Mesendoderm (in vitro differentiated cells): ENCODE results near the gene RASGRF1.
A peak's percentile ranks its signal among the peaks of the same experiment; 100 is the strongest.

Experiments
- DNase-seq: peaks from one replicate; pipeline ENCODE4 v3.0.0; 2013
- H2AK5ac ChIP-seq: 2 replicates; pipeline ENCODE4 v1.6.1; 2013; ENCODE audit warnings: low read length, inconsistent platforms
- H2BK120ac ChIP-seq: 2 replicates; pipeline ENCODE4 v1.6.1; 2013; ENCODE audit warnings: low read depth, mild to moderate bottlenecking, low read length, moderate library complexity, mixed read lengths
- H2BK15ac ChIP-seq: replicated peaks from 2 replicates; pipeline ENCODE4 v1.6.1; 2013; ENCODE audit warnings: low read depth, mild to moderate bottlenecking, moderate library complexity
- H2BK5ac ChIP-seq: 2 replicates; pipeline ENCODE4 v1.6.1; 2013; ENCODE audit warnings: low read length, inconsistent platforms
- H3K18ac ChIP-seq: 2 replicates; pipeline ENCODE4 v1.6.1; 2013; ENCODE audit warnings: mild to moderate bottlenecking, low read length, mixed read lengths
- H3K23ac ChIP-seq: one replicate; pipeline ENCODE4 v1.6.1; 2013; ENCODE audit warnings: low read length
- H3K27ac ChIP-seq: 2 replicates; pipeline ENCODE4 v1.5.1; 2013; ENCODE audit warnings: low read depth, mild to moderate bottlenecking, inconsistent platforms, low read length, moderate library complexity
- H3K27me3 ChIP-seq: 2 replicates; pipeline ENCODE4 v1.6.1; 2013; ENCODE audit warnings: low read length, control low read depth, mild to moderate bottlenecking, inconsistent platforms; ENCODE audit not compliant: insufficient read depth, poor library complexity
- H3K36me3 ChIP-seq: 2 replicates; pipeline ENCODE4 v1.6.1; 2013; ENCODE audit warnings: low read length, inconsistent platforms; ENCODE audit not compliant: control insufficient read depth, insufficient read depth
- H3K4ac ChIP-seq: one replicate; pipeline ENCODE4 v1.6.1; 2013; ENCODE audit warnings: low read depth, mild to moderate bottlenecking, low read length, moderate library complexity
- H3K4me1 ChIP-seq: 2 replicates; pipeline ENCODE4 v1.6.1; 2013; ENCODE audit warnings: low read depth, low read length, inconsistent platforms; ENCODE audit not compliant: control insufficient read depth
- H3K4me2 ChIP-seq: 2 replicates; pipeline ENCODE4 v1.6.1; 2013; ENCODE audit warnings: low read length
- H3K4me3 ChIP-seq: 2 replicates; pipeline ENCODE4 v1.5.1; 2013; ENCODE audit warnings: mild to moderate bottlenecking, low read length
- H3K56ac ChIP-seq: one replicate; pipeline ENCODE4 v1.6.1; 2013; ENCODE audit warnings: low read length
- H3K79me1 ChIP-seq: 2 replicates; pipeline ENCODE4 v1.6.1; 2013; ENCODE audit warnings: low read length, inconsistent platforms
- H3K79me2 ChIP-seq: 2 replicates; pipeline ENCODE4 v1.6.1; 2013; ENCODE audit warnings: mild to moderate bottlenecking, low read length; ENCODE audit not compliant: control insufficient read depth, insufficient read depth
- H3K9ac ChIP-seq: 2 replicates; pipeline ENCODE4 v1.6.1; 2013; ENCODE audit warnings: low read length, inconsistent platforms
- H4K5ac ChIP-seq: one replicate; pipeline ENCODE4 v1.6.1; 2013; ENCODE audit warnings: low read length
- H4K8ac ChIP-seq: one replicate; pipeline ENCODE4 v1.6.1; 2013; ENCODE audit warnings: low read depth, mild to moderate bottlenecking, control low read depth, low read length, moderate library complexity
- WGBS: extraction: QIAGEN DNeasy Blood & Tissue Kit; methylation state at CpG from one replicate; pipeline ENCODE4 v1.1.7; 2013; ENCODE audit warnings: low lambda C conversion rate, missing lambda C conversion rate; ENCODE audit not compliant: insufficient coverage; ENCODE audit errors: extremely low coverage; 5-methylcytosine and 5-hydroxymethylcytosine counted together

RASGRF1 gene

DNA sequence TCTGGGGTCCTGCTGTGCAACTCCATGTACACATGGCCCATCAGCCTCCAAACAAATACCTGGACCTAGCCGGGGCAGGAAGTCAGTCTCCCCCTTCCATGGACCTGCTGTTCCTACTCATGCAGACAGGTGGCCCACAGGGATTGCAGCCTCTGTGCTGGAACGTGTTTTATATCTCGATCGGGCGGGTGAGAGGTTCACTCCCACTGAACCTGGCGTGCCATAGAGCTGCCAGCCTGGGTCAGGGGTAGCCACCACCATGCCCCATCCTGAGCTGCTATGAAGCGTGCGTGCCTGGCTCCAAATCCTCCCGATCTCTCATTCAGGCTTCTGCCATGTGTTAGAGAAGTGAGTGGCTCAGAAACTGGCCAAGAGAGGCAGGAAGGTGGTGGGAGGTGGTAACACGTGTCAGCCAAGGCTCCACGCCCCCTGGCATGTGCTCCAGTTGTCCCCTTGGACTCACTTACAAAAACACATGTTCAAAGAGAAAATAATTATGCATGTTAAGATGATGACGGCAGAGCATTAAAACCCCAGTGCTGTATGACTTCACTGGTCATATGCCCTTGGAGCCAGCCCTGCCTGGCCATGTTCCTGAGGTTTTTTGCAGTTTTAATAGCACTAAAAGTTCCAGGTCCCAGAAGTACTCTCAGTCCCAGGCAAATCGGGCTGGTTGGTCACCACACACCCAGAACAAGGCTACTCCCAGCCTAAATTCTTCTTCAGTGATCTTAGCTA lies 176.4 kb downstream of the RASGRF1 start:
- H3K18ac ChIP-seq = no peak overlapping the region
- H3K4me1 ChIP-seq = no peaks in the 10 kb centered on the region
- no peak overlapping the region for H2AK5ac ChIP-seq
- H4K5ac ChIP-seq = no peak overlapping the region
- no peak overlapping the region for H2BK120ac ChIP-seq
- no peaks in the 10 kb centered on the region for H3K36me3 ChIP-seq
- H3K4me3 ChIP-seq = no peak overlapping the region
- no peak overlapping the region for H3K4me2 ChIP-seq
- H3K4ac ChIP-seq = no peak overlapping the region
- H3K23ac ChIP-seq = no peak overlapping the region
- H3K9ac ChIP-seq = no peak overlapping the region
- no peak overlapping the region for H3K27ac ChIP-seq
- no peak overlapping the region for H2BK5ac ChIP-seq
- H3K56ac ChIP-seq = no peak overlapping the region
- no peak overlapping the region for H4K8ac ChIP-seq
- no CpG with 5 or more reads among the region's 13 CpGs for WGBS
- peaks cover 11% of the 10 kb centered on the region for H3K79me1 ChIP-seq
- H2BK15ac ChIP-seq = no peak overlapping the region
- H3K79me2 ChIP-seq = peaks cover 2% of the 10 kb centered on the region
- no peaks in the 10 kb centered on the region for H3K27me3 ChIP-seq
- peak; percentile 66 for DNase-seq

DNA sequence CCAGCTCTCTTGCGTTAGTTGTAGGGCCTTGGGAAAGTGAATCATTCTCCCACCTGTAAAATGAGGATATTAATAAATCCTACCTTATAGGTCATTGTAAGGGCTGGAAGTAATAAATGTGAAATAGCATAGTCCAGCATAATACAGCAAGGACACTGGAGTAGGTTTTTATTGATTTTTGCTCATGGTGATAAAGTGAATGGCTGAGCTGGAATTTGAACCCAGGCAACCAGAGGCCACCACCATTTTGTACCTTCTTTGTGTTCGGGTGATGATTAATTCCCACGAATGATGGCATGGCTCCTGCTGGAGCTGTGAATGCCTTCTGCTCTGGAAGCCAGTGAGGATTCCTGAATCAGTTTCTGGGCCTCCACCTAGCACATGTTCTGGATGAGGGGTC lies 177.6 kb downstream of the RASGRF1 start:
- H3K18ac ChIP-seq = no peak overlapping the region
- H2BK5ac ChIP-seq = no peak overlapping the region
- H3K36me3 ChIP-seq = no peaks in the 10 kb centered on the region
- H3K27me3 ChIP-seq = no peaks in the 10 kb centered on the region
- no peak overlapping the region for H3K23ac ChIP-seq
- no peak overlapping the region for H3K4me3 ChIP-seq
- H3K9ac ChIP-seq = no peak overlapping the region
- no peak overlapping the region for H2BK15ac ChIP-seq
- no peak overlapping the region for H4K5ac ChIP-seq
- no peak overlapping the region for H3K4me2 ChIP-seq
- H3K79me1 ChIP-seq = peaks cover 11% of the 10 kb centered on the region
- no peak overlapping the region for H3K4ac ChIP-seq
- H3K4me1 ChIP-seq = no peaks in the 10 kb centered on the region
- no peak overlapping the region for H2BK120ac ChIP-seq
- H3K56ac ChIP-seq = no peak overlapping the region
- no peak overlapping the region for H2AK5ac ChIP-seq
- H3K27ac ChIP-seq = no peak overlapping the region
- DNase-seq = no peak
- no CpG with 5 or more reads among the region's 3 CpGs for WGBS
- H4K8ac ChIP-seq = no peak overlapping the region
- peaks cover 2% of the 10 kb centered on the region for H3K79me2 ChIP-seq

DNA sequence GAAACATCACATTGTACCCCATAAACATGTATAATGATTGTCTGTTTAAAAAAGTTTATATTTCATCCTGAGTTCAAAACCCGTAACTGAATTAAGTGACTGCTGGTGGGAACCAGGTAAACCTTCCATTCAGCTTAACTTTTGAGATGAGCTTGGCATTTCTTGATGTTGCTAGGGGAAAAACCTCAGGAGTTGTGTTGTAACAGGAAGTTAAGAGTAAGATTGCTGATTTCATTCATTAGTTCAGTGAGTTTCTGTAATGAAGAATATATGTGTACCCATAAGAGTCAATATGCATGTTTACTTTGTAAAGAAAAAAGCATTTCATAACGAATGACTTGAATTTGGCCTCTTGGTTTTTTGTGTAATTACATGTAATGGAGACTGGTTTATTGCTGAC lies 178.3 kb downstream of the RASGRF1 start:
- H2AK5ac ChIP-seq = no peak overlapping the region
- peaks cover 8% of the 10 kb centered on the region for H3K79me1 ChIP-seq
- no peak for DNase-seq
- H3K27ac ChIP-seq = no peak overlapping the region
- H3K4me3 ChIP-seq = no peak overlapping the region
- no peak overlapping the region for H3K23ac ChIP-seq
- H2BK15ac ChIP-seq = no peak overlapping the region
- no peak overlapping the region for H4K5ac ChIP-seq
- H3K4me1 ChIP-seq = no peaks in the 10 kb centered on the region
- no peak overlapping the region for H3K4me2 ChIP-seq
- no peak overlapping the region for H3K18ac ChIP-seq
- H2BK5ac ChIP-seq = no peak overlapping the region
- no peak overlapping the region for H3K9ac ChIP-seq
- WGBS = no CpG with 5 or more reads among the region's 2 CpGs
- H3K27me3 ChIP-seq = no peaks in the 10 kb centered on the region
- H3K36me3 ChIP-seq = no peaks in the 10 kb centered on the region
- H3K79me2 ChIP-seq = peaks cover 2% of the 10 kb centered on the region
- no peak overlapping the region for H2BK120ac ChIP-seq
- no peak overlapping the region for H4K8ac ChIP-seq
- no peak overlapping the region for H3K4ac ChIP-seq
- H3K56ac ChIP-seq = no peak overlapping the region

DNA sequence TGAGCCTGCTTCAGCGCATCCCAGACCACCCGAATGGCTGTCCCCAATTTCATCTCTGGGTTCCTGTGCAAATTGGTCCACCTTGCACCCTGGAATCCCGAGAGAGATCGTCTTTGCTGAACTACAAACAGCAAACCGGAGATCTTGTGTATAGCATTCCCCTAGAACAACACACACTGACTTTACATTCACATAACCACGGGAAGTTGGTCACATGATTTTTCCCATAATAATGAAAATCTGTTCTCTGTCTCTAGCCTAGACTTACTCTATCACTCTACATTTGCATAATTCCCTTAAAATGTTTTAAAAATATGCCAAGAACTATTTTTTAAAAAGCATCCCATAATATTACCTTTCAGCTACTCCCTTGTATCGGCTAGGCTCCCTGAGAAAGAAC lies 180.3 kb downstream of the RASGRF1 start:
- Histone ChIP-seq H4K8ac (no peak overlapping the region), H3K36me3 (no peaks in the 10 kb centered on the region), H3K79me1 (peaks cover 6% of the 10 kb centered on the region), H3K56ac (no peak overlapping the region), H2BK5ac (no peak overlapping the region), H3K27me3 (no peaks in the 10 kb centered on the region), H2AK5ac (no peak overlapping the region), H3K79me2 (peaks cover 2% of the 10 kb centered on the region), H3K4me1 (no peaks in the 10 kb centered on the region), H2BK15ac (no peak overlapping the region), H3K27ac (no peak overlapping the region), H3K4me2 (no peak overlapping the region), H2BK120ac (no peak overlapping the region), H3K23ac (no peak overlapping the region), H3K9ac (no peak overlapping the region), H3K4me3 (no peak overlapping the region), H3K18ac (no peak overlapping the region), H4K5ac (no peak overlapping the region), H3K4ac (no peak overlapping the region)
- DNase-seq = no peak
- WGBS = no CpG with 5 or more reads among the region's 7 CpGs
